ENCODE data around the gene KPNA1. TPM values are rescaled to one million over a fixed set of nuclear protein-coding genes. Genes with fewer than 3 reads are reported as not detected.

Gene KPNA1
- total and polyA plus RNA-seq, 3 donors from 2014 or later: 48.1 to 88.2 (median 64.0) TPM

- Histone ChIP-seq H3K9me3 (no peaks in the 10 kb centered on the region), H3K4me1 (no peaks in the 10 kb centered on the region), H3K27ac (no peak overlapping the region), H3K4me3 (no peak overlapping the region), H3K27me3 (no peaks in the 10 kb centered on the region), H3K36me3 (ENCODE audit: low read depth, missing control alignments) (no peaks in the 10 kb centered on the region)
- 90 to 98% methylated on average over 2 of the region's 2 CpGs for WGBS, 2 donors
- no peak for TF ChIP-seq CTCF (IDR thresholded peaks at IDR 0.05)
- no peak for TF ChIP-seq POLR2A (IDR thresholded peaks at IDR 0.05)
- no peak for DNase-seq
- intact Hi-C loops (cut with DNase I; ENCODE audit: low total_unique reads): no loop called here
These were observed 38.2 kb downstream of the KPNA1 start for GRCh38 chr3:122476532-122476931.

GRCh38 chr3:122475316-122475715 is 39.4 kb downstream of the KPNA1 start:
- 92 to 93% methylated on average over 2 of the region's 2 CpGs for WGBS, 2 donors
- intact Hi-C loops (cut with DNase I; ENCODE audit: low total_unique reads): no loop called here

GRCh38 chr3:122469659-122470058 is 45.1 kb downstream of the KPNA1 start:
- intact Hi-C loops (cut with DNase I; ENCODE audit: low total_unique reads): no loop called here
- no peaks in the 10 kb centered on the region for H3K27me3 ChIP-seq
- H3K27ac ChIP-seq: no peak overlapping the region
- no peaks in the 10 kb centered on the region for H3K9me3 ChIP-seq
- TF ChIP-seq POLR2A (IDR thresholded peaks at IDR 0.05): no peak
- no peak for TF ChIP-seq CTCF (IDR thresholded peaks at IDR 0.05)
- no peak overlapping the region for H3K4me3 ChIP-seq
- no peaks in the 10 kb centered on the region for H3K36me3 ChIP-seq (ENCODE audit: low read depth, missing control alignments)
- H3K4me1 ChIP-seq: no peaks in the 10 kb centered on the region
- no peak for DNase-seq
- WGBS, 2 donors: 49 to 66% methylated on average over 1 of the region's 1 CpG

More at GRCh38 chr3:122475316-122475715, 39.4 kb downstream of the KPNA1 start:
- no peak for DNase-seq
- Histone ChIP-seq H3K27ac (no peak overlapping the region), H3K36me3 (ENCODE audit: low read depth, missing control alignments) (no peaks in the 10 kb centered on the region), H3K4me1 (no peaks in the 10 kb centered on the region), H3K9me3 (no peaks in the 10 kb centered on the region), H3K4me3 (no peak overlapping the region), H3K27me3 (no peaks in the 10 kb centered on the region)
- no peak for TF ChIP-seq POLR2A (IDR thresholded peaks at IDR 0.05)
- TF ChIP-seq CTCF (IDR thresholded peaks at IDR 0.05): no peak

- 68 to 79% methylated on average over 3 of the region's 3 CpGs for WGBS, 2 donors
- intact Hi-C loops (cut with DNase I; ENCODE audit: low total_unique reads): no loop called here
- H3K36me3 ChIP-seq (ENCODE audit: low read depth, missing control alignments): no peaks in the 10 kb centered on the region
- no peak overlapping the region for H3K4me3 ChIP-seq
- no peaks in the 10 kb centered on the region for H3K27me3 ChIP-seq
- H3K4me1 ChIP-seq: peaks cover 5% of the 10 kb centered on the region
- DNase-seq: no peak
- no peaks in the 10 kb centered on the region for H3K9me3 ChIP-seq
- H3K27ac ChIP-seq: no peak overlapping the region
- TF ChIP-seq CTCF (IDR thresholded peaks at IDR 0.05): no peak
- TF ChIP-seq POLR2A (IDR thresholded peaks at IDR 0.05): no peak
These were observed 45.7 kb downstream of the KPNA1 start for GRCh38 chr3:122468896-122469533.

DNA sequence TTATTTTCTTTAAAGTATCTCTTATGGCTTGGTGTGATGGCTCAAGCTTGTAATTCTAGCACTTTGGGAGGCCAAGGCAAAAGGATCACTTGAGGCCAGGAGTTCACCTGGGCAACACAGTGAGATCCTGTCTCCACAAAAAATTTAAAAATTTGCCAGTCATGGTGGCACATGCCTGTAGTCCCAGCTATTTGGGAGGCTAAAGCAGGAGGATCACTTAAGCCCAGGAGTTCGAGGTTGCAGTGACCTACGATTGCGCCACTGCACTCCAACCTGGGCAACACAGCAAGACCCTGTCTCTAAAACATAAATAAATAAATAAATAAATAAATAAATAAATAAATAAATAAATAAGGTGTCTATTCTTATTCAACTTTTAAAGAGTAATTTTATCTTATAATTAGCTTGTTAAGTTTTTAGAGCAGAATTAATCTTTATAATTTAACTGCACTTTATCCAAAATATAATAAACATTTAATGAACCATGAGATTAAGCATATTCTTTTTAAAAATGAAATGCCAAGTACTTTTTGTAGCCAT is 48.0 kb downstream of the KPNA1 start:
- H3K4me1 ChIP-seq: peaks cover 6% of the 10 kb centered on the region
- no peaks in the 10 kb centered on the region for H3K9me3 ChIP-seq
- 98 to 100% methylated on average over 3 of the region's 3 CpGs for WGBS, 2 donors
- no peak for DNase-seq
- H3K27ac ChIP-seq: no peak overlapping the region
- no peak overlapping the region for H3K4me3 ChIP-seq
- intact Hi-C loops (cut with DNase I; ENCODE audit: low total_unique reads): no loop called here
- no peaks in the 10 kb centered on the region for H3K27me3 ChIP-seq
- no peaks in the 10 kb centered on the region for H3K36me3 ChIP-seq (ENCODE audit: low read depth, missing control alignments)
- TF ChIP-seq CTCF (IDR thresholded peaks at IDR 0.05) (no peak), POLR2A (IDR thresholded peaks at IDR 0.05) (no peak)
